GM18505 (cell line): Measurements from ENCODE around the gene KLB.
"Not testable (repeated sequence)": the region's sequence is repeated elsewhere in the genome, so short reads cannot be mapped to it uniquely, and the experiment has no call there.

Source experiments
- ATAC-seq: cut with Tn5 transposase; IDR thresholded peaks from one replicate; pipeline ENCODE4 v1.9.1; 2021; ENCODE audit not compliant: unreplicated experiment
- POLR2A ChIP-seq: IDR thresholded peaks from 4 replicates; pipeline ENCODE4 v1.6.1; 2011; ENCODE audit warnings: borderline replicate concordance; ENCODE audit not compliant: insufficient read depth, insufficient read length; ENCODE audit errors: extremely low read depth

Gene KLB

DNA sequence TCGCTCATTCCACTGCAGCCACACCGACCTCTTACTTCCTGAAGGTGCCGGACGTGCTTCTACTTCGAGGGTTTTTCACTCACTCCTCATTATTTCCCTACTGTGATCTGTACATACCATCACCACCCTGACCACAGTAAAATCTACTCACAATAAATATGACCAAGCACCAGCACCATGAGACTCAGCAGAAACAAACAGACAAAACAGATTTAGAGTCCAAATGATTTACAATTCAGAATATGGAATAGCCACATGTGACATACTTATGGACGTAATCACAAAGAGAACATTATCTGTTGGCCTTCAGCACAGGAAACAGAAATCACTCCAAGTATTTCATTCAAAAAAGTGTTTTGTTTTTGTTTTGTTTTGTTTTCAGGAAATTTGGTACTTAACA, 16.1 kb upstream of the KLB start:
- TF ChIP-seq POLR2A: no peak

DNA sequence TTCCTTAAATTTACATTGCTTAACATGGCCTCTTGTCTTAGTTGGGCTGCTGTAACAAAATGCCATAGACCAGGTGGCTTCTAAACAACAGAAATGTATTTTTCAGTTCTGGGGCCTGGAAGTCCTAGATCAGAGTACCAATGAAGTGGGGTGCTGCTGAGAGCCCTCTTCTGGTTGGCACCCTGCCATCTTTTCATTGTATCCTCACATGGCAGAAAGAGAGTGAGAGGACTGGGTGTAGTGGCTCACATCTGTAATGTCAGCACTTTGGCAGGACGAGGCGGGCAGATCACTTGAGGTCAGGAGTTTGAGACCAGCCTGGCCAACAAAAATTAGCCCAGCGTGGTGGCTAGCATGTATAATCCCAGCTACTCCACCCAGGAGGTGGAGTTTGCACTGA, 12.0 kb upstream of the KLB start:
- no peak for TF ChIP-seq POLR2A
- no peak for ATAC-seq

More for the DNA sequence above, 16.1 kb upstream of the KLB start:
- no peak for ATAC-seq

DNA sequence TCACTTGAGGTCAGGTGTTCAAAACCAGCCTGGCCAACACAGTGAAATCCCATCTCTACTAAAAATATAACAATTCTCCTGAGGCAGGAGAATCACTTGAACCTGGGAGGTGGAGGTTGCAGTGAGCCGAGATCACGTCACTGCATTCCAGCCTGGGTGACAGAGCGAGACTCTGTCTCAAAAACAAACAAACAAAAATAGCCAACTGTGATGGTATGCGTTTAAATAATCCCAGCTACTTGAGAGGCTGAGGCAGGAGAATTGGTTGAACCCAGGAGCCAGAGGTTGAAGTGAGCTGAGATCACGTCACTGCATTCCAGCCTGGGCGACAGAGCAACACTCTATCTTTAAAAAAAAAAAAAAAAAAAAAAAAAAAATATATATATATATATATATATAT, 5.1 kb upstream of the KLB start:
- not testable (repeated sequence) for ATAC-seq

DNA sequence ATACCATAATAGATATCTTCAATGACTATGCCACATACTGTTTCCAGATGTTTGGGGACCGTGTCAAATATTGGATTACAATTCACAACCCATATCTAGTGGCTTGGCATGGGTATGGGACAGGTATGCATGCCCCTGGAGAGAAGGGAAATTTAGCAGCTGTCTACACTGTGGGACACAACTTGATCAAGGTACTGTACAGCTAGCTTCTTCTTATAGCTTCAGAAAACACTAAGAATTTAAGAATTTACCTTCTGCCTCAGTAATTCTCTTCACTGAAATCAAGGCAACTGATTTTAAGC, 805 bp downstream of the KLB start:
- no peak for ATAC-seq
- no peak for TF ChIP-seq POLR2A

- ATAC-seq: no peak
- no peak for TF ChIP-seq POLR2A
Measured at GRCh38 chr4:39410415-39410814, 3.7 kb downstream of the KLB start.

GRCh38 chr4:39411561-39411960, 4.8 kb downstream of the KLB start:
- not testable (repeated sequence) for ATAC-seq

- no peak for ATAC-seq
- no peak for TF ChIP-seq POLR2A
Measured at GRCh38 chr4:39415678-39416283, 9.1 kb downstream of the KLB start.

GRCh38 chr4:39422247-39422646, 15.5 kb downstream of the KLB start:
- TF ChIP-seq POLR2A: no peak

DNA sequence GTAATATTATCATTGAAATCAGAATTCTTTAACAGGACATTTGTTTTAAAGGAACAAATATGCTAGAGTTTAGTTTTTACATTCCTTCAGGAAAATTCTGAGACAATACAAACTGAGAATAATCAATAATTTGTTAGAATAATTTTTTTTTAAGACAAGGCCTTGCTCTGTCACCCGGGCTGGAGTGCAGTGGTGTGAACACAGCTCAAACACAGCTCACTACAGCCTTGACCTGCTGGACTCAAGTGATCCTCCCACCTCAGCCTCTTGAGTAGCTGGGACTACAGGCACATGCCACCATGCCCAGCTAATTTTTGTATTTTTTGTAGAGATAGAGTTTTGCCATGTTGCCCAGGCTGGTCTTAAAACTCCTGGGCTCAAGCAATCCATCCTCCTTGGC, 18.6 kb downstream of the KLB start:
- ATAC-seq: not testable (repeated sequence)

More at GRCh38 chr4:39422247-39422646, 15.5 kb downstream of the KLB start:
- no peak for ATAC-seq

- ATAC-seq: no peak
Measured at GRCh38 chr4:39426728-39427127, 20.0 kb downstream of the KLB start.

GRCh38 chr4:39427520-39428114, 20.9 kb downstream of the KLB start:
- ATAC-seq: no peak
- TF ChIP-seq POLR2A: no peak

More at GRCh38 chr4:39426728-39427127, 20.0 kb downstream of the KLB start:
- TF ChIP-seq POLR2A: no peak

GRCh38 chr4:39429476-39430334, 23.0 kb downstream of the KLB start:
- TF ChIP-seq POLR2A: no peak
- no peak for ATAC-seq

DNA sequence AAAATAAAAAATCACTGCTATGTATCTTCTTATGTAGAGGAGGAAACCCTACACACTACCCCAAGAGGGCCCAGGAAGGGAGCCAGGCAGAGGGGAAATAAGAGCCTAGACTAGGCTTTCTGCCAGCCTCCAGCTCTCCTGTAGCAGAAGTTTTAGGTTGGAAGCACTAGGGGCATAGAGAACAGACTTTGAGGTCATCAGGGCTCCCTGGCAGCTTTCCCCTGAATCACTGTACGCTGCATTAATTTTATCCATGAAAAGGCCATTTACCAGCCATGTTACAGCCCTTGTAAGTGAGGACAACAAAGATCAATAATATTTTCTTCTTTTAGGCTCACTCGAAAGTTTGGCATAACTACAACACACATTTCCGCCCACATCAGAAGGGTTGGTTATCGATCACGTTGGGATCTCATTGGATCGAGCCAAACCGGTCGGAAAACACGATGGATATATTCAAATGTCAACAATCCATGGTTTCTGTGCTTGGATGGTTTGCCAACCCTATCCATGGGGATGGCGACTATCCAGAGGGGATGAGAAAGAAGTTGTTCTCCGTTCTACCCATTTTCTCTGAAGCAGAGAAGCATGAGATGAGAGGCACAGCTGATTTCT, 27.3 kb downstream of the KLB start:
- TF ChIP-seq POLR2A: no peak

More for the DNA sequence above, 27.3 kb downstream of the KLB start:
- no peak for ATAC-seq
